ENCODE data around the gene INPPL1.
"Not testable (repeated sequence)": the region's sequence is repeated elsewhere in the genome, so short reads cannot be mapped to it uniquely, and the experiment has no call there.

INPPL1 gene

DNA sequence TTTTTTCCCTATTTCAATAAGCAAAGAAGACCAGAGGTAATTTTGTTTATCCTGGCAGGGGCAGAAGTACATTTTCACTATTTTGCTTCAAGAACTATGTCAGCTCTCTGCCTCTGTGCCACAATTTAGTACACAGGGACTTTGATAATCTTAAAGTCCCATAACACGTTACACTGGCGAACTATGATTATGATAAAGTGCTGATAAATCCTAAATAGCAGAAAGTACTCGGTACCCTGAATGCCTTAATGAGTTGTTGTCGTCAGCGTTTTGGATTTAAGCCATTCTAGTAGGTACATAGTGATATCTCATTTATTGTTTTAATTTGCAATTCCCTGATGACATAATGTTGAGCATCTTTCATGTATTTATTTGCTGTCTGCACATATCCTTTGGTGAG is 36.0 kb downstream of the INPPL1 start:
- Histone ChIP-seq H3K27me3 (ENCODE audit: insufficient read depth, poor library complexity, severe bottlenecking) (peaks cover 2% of the 10 kb centered on the region), H3K27ac (replicated peaks) (no peak overlapping the region), H3K4me3 (replicated peaks; ENCODE audit: insufficient read depth, low read length) (no peak overlapping the region)
- DNase-seq (ENCODE audit: low read depth in 1 of 2, low spot score in 1 of 2) = no peak
- TF ChIP-seq, protein P1, sequence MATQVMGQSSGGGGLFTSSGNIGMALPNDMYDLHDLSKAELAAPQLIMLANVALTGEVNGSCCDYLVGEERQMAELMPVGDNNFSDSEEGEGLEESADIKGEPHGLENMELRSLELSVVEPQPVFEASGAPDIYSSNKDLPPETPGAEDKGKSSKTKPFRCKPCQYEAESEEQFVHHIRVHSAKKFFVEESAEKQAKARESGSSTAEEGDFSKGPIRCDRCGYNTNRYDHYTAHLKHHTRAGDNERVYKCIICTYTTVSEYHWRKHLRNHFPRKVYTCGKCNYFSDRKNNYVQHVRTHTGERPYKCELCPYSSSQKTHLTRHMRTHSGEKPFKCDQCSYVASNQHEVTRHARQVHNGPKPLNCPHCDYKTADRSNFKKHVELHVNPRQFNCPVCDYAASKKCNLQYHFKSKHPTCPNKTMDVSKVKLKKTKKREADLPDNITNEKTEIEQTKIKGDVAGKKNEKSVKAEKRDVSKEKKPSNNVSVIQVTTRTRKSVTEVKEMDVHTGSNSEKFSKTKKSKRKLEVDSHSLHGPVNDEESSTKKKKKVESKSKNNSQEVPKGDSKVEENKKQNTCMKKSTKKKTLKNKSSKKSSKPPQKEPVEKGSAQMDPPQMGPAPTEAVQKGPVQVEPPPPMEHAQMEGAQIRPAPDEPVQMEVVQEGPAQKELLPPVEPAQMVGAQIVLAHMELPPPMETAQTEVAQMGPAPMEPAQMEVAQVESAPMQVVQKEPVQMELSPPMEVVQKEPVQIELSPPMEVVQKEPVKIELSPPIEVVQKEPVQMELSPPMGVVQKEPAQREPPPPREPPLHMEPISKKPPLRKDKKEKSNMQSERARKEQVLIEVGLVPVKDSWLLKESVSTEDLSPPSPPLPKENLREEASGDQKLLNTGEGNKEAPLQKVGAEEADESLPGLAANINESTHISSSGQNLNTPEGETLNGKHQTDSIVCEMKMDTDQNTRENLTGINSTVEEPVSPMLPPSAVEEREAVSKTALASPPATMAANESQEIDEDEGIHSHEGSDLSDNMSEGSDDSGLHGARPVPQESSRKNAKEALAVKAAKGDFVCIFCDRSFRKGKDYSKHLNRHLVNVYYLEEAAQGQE (IDR thresholded peaks at IDR 0.05; ENCODE audit: insufficient replicate concordance, low read depth) = no peak
- no peak for TF ChIP-seq GABPA (IDR thresholded peaks at IDR 0.05; ENCODE audit: low read depth)
- TF ChIP-seq POLR2AphosphoS5 (IDR thresholded peaks at IDR 0.05; ENCODE audit: low read depth) = no peak

DNA sequence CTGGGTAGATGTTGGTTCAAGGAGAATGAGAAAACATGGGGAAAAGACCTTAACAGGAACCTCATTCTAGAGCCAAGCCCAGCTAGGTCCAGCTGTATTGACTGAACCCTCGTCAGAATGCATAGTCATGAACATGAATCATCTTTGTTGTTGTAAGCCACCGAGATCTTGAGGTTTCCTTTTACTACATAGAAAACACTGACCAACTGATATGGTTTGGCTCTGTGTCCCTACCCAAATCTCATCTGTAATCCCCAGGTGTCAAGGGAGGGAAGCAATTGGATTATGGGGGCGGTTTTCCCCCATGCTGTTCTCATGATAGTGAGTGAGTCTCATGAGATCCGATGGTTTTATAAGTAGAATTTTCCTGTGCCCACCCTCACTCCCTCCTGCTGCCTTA is 38.8 kb downstream of the INPPL1 start:
- H3K27me3 ChIP-seq (ENCODE audit: insufficient read depth, poor library complexity, severe bottlenecking) = peaks cover 2% of the 10 kb centered on the region
- DNase-seq (ENCODE audit: low read depth in 1 of 2, low spot score in 1 of 2) = no peak
- no peak for TF ChIP-seq SPI1 (IDR thresholded peaks at IDR 0.05; ENCODE audit: borderline replicate concordance, low read depth)
- no peak for TF ChIP-seq GABPA (IDR thresholded peaks at IDR 0.05; ENCODE audit: low read depth)
- TF ChIP-seq, protein P1 (IDR thresholded peaks at IDR 0.05; ENCODE audit: insufficient replicate concordance, low read depth) = no peak
- TF ChIP-seq, protein P2, sequence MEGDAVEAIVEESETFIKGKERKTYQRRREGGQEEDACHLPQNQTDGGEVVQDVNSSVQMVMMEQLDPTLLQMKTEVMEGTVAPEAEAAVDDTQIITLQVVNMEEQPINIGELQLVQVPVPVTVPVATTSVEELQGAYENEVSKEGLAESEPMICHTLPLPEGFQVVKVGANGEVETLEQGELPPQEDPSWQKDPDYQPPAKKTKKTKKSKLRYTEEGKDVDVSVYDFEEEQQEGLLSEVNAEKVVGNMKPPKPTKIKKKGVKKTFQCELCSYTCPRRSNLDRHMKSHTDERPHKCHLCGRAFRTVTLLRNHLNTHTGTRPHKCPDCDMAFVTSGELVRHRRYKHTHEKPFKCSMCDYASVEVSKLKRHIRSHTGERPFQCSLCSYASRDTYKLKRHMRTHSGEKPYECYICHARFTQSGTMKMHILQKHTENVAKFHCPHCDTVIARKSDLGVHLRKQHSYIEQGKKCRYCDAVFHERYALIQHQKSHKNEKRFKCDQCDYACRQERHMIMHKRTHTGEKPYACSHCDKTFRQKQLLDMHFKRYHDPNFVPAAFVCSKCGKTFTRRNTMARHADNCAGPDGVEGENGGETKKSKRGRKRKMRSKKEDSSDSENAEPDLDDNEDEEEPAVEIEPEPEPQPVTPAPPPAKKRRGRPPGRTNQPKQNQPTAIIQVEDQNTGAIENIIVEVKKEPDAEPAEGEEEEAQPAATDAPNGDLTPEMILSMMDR (IDR thresholded peaks at IDR 0.05; ENCODE audit: insufficient read depth, low read length) = no peak
- TF ChIP-seq POLR2AphosphoS5 (IDR thresholded peaks at IDR 0.05; ENCODE audit: low read depth) = no peak
- H3K27ac ChIP-seq (replicated peaks) = no peak overlapping the region
- no peak overlapping the region for H3K4me3 ChIP-seq (replicated peaks; ENCODE audit: insufficient read depth, low read length)

DNA sequence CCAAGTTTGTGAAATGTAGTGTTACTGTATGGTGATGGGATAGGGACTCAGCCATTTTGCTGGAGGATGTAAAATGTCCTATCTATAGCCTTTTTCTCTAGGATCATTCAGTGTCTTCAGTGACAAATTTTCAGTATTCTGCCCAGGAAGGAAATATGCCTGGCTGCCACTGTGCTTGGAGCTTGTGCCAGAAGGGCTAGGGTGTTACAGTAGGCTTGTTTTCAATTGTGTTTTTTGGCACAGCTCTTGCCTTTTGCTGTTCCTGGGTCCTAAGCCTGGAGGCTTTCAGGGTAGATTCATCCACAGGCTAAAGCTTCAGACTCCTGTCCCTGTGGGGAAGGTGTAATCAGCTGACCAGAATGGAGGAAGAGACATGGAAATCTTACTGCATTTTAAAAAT is 41.4 kb downstream of the INPPL1 start:
- Histone ChIP-seq H3K27me3 (ENCODE audit: insufficient read depth, poor library complexity, severe bottlenecking) (no peaks in the 10 kb centered on the region), H3K4me3 (replicated peaks; ENCODE audit: insufficient read depth, low read length) (no peak overlapping the region), H3K27ac (replicated peaks) (no peak overlapping the region)
- no peak for DNase-seq (ENCODE audit: low read depth in 1 of 2, low spot score in 1 of 2)
- TF ChIP-seq SPI1 (IDR thresholded peaks at IDR 0.05; ENCODE audit: borderline replicate concordance, low read depth) = no peak

DNA sequence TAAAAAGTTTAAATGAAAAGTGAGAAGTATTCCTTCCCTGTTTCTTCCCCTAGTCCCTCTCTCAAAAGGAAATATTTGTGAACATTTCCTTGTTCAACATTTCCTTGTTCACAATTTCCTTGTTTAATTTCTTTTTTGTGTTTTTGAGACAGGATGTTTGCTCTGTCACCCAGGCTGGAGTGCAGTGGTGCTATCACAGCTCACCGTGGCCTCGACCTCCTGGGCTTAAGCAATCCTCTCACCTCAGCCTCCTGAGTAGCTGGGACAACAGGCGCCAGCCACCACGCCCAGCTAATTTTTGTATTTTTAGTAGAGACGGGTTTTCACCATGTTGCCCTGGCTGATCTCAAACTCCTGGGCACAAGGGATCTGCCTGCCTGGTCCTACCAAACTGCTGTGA is 42.4 kb downstream of the INPPL1 start:
- DNase-seq (ENCODE audit: low read depth in 1 of 2, low spot score in 1 of 2); H3K27me3 ChIP-seq (ENCODE audit: insufficient read depth, poor library complexity, severe bottlenecking); H3K27ac ChIP-seq (replicated peaks); H3K4me3 ChIP-seq (replicated peaks; ENCODE audit: insufficient read depth, low read length): not testable (repeated sequence)

DNA sequence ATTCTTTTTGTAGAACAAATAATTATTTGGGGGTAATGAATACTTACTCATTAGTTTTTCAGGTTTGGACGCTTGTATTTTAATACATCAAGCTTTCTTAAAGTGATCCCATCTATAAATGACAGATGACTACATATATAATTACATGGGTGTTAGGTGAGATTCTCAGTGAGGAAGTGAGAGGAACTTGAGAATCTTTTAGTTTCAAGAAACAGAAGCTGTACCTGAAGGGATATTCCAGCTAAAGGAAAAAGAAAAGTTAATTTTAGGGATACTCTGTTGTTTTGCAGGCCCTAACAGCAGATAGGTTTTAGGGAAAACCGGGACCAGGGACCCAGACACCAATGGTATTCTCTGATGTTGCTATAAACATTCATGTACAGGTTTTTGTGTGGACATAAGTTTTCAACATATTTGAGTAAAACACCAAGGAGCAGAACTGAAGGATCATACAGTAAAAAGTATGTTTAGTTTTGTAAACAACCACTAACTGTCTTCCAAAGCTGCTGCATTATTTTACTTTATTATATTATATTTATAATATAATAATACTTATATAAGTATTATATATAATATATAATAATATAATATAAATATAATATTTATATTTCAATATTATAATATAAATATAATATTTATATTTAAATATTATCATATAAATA is 43.5 kb downstream of the INPPL1 start:
- DNase-seq (ENCODE audit: low read depth in 1 of 2, low spot score in 1 of 2) = no peak

DNA sequence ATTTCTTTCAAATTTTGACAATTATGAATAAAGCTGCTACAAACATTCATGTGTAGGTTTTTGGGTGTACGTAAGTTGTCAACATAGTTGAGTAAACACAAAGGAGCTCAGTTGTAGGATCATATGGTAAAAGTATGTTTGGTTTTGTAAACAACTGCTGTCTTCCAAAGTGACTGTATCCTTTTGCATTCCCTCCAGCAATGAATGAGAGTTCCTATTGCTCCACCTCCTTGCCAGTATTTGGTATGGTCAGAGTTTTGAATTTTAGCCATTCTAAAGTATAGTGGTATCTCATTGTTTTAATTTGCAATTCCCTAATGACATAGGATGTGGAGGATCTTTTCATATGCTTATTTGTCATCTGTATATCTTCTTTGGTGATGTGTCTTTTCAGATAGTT is 47.4 kb downstream of the INPPL1 start:
- H3K27me3 ChIP-seq (ENCODE audit: insufficient read depth, poor library complexity, severe bottlenecking) = no peaks in the 10 kb centered on the region
- no peak overlapping the region for H3K27ac ChIP-seq (replicated peaks)
- DNase-seq (ENCODE audit: low read depth in 1 of 2, low spot score in 1 of 2) = no peak
- no peak overlapping the region for H3K4me3 ChIP-seq (replicated peaks; ENCODE audit: insufficient read depth, low read length)
- TF ChIP-seq SPI1 (IDR thresholded peaks at IDR 0.05; ENCODE audit: borderline replicate concordance, low read depth) (no peak), POLR2AphosphoS5 (IDR thresholded peaks at IDR 0.05; ENCODE audit: low read depth) (no peak)

More for the DNA sequence above, 43.5 kb downstream of the INPPL1 start:
- Histone ChIP-seq H3K27ac (replicated peaks) (no peak overlapping the region), H3K4me3 (replicated peaks; ENCODE audit: insufficient read depth, low read length) (no peak overlapping the region), H3K27me3 (ENCODE audit: insufficient read depth, poor library complexity, severe bottlenecking) (no peaks in the 10 kb centered on the region)
- TF ChIP-seq POLR2AphosphoS5 (IDR thresholded peaks at IDR 0.05; ENCODE audit: low read depth) (no peak), SPI1 (IDR thresholded peaks at IDR 0.05; ENCODE audit: borderline replicate concordance, low read depth) (peak; percentile 29; the same call in 1 of the 2 replicates)
